Thoracic aorta (tissue), 2 donors: ENCODE results near the gene GNG7. TPM values are rescaled to one million over a fixed set of nuclear protein-coding genes. Genes with fewer than 3 reads are reported as not detected.

Source experiments
- ATAC-seq: fragments of 150-250 bp; one replicate; pipeline ENCODE4 v1.8.0; 2017; ENCODE audit warnings: low read depth; ENCODE audit not compliant: insufficient number of reproducible peaks, low FRiP score
- DNase-seq: peaks from one replicate; pipeline ENCODE4 v3.0.0-alpha.2; 2020; ENCODE audit warnings: low spot score
- H3K27ac ChIP-seq, 2 donors: fragments of 200-600 bp; sonication (generic); 1 replicate in 1 of 2; 2 replicates in 1 of 2; pipeline ENCODE4 v1.5.1; 2016; ENCODE audit warnings: mild to moderate bottlenecking in 2 of 2, moderate library complexity in 2 of 2
- H3K27me3 ChIP-seq: fragments of 200-600 bp; sonication (generic); replicated peaks from 2 replicates; pipeline ENCODE4 v1.6.0; 2016; ENCODE audit warnings: mild to moderate bottlenecking; ENCODE audit not compliant: insufficient read depth
- H3K36me3 ChIP-seq: fragments of 200-600 bp; sonication (generic); one replicate; pipeline ENCODE4 v1.5.1; 2016
- H3K4me1 ChIP-seq, 2 donors: fragments of 200-600 bp; sonication (generic); 1 replicate in 1 of 2; 2 replicates in 1 of 2; pipeline versions ENCODE4 v1.5.1 to v1.6.0; 2016; ENCODE audit warnings: low read depth in 2 of 2, mild to moderate bottlenecking in 1 of 2; ENCODE audit not compliant: control insufficient read depth in 1 of 2
- H3K4me3 ChIP-seq: fragments of 200-600 bp; sonication (generic); 2 replicates; pipeline ENCODE4 v1.5.1; 2016; ENCODE audit warnings: mild to moderate bottlenecking
- H3K9me3 ChIP-seq: fragments of 200-600 bp; sonication (generic); 2 replicates; pipeline ENCODE4 v1.5.1; 2016
- CTCF ChIP-seq: fragments of 200-600 bp; sonication (generic); IDR thresholded peaks from one replicate; pipeline ENCODE4 v1.5.1; 2019; ENCODE audit warnings: antibody characterized with exemption
- total RNA-seq, 2 donors: library from RNA; depleted of rRNA; stranded (reverse); fragments of >200 nt; gene quantifications; one replicate each; pipeline versions ENCODE4 v1.1.0 to v1.2.3, GENCODE V29; 2016

Gene GNG7
- total RNA-seq, 2 donors from 2014 or later, result 2.3 to 3.2 TPM

GRCh38 chr19:2527686-2528085 lies 174.8 kb downstream of the GNG7 start:
- Histone ChIP-seq H3K4me1 (peaks cover 12 to 28% of the 10 kb centered on the region in 2 donors), H3K27me3 (no peaks in the 10 kb centered on the region), H3K27ac (no peak overlapping the region), H3K4me3 (no peak overlapping the region), H3K9me3 (no peaks in the 10 kb centered on the region), H3K36me3 (no peaks in the 10 kb centered on the region)
- ATAC-seq (no peak), DNase-seq (no peak)
- TF ChIP-seq CTCF, result no peak

- TF ChIP-seq CTCF, result no peak
- Histone ChIP-seq H3K27me3 (no peaks in the 10 kb centered on the region), H3K4me3 (no peak overlapping the region), H3K4me1 (peaks cover 12 to 28% of the 10 kb centered on the region in 2 donors), H3K36me3 (no peaks in the 10 kb centered on the region), H3K27ac (no peak overlapping the region), H3K9me3 (no peaks in the 10 kb centered on the region)
- ATAC-seq, result no peak
- no peak for DNase-seq
Measured at GRCh38 chr19:2527171-2527570, 175.3 kb downstream of the GNG7 start.

- TF ChIP-seq CTCF, result no peak
- peak; percentile 49 for ATAC-seq
- Histone ChIP-seq H3K36me3 (no peaks in the 10 kb centered on the region), H3K27me3 (no peaks in the 10 kb centered on the region), H3K9me3 (no peaks in the 10 kb centered on the region), H3K4me1 (peaks cover 12 to 28% of the 10 kb centered on the region in 2 donors), H3K4me3 (peak overlapping the region; percentile 56), H3K27ac (peak overlapping the region; percentile 41 to 83)
- peak; percentile 61 for DNase-seq
Measured at GRCh38 chr19:2524840-2525723, 177.4 kb downstream of the GNG7 start.

- H3K27ac ChIP-seq, result peak overlapping the region; percentile 83 to 87
- TF ChIP-seq CTCF, result no peak
- no peaks in the 10 kb centered on the region for H3K36me3 ChIP-seq
- peak overlapping the region; percentile 56 for H3K4me3 ChIP-seq
- no peak for ATAC-seq
- H3K4me1 ChIP-seq, result peaks cover 12 to 28% of the 10 kb centered on the region in 2 donors
- no peaks in the 10 kb centered on the region for H3K27me3 ChIP-seq
- DNase-seq, result no peak
- no peaks in the 10 kb centered on the region for H3K9me3 ChIP-seq
Measured at GRCh38 chr19:2524361-2524839, 178.1 kb downstream of the GNG7 start.

GRCh38 chr19:2523630-2524311 lies 178.7 kb downstream of the GNG7 start:
- ATAC-seq (peak; percentile 54), DNase-seq (peak; percentile 62)
- Histone ChIP-seq H3K9me3 (no peaks in the 10 kb centered on the region), H3K4me1 (peaks cover 12 to 28% of the 10 kb centered on the region in 2 donors), H3K4me3 (peak overlapping the region; percentile 50), H3K36me3 (no peaks in the 10 kb centered on the region), H3K27me3 (no peaks in the 10 kb centered on the region), H3K27ac (peak overlapping the region; percentile 83 to 87)
- TF ChIP-seq CTCF, result peak; percentile 67
